Stimulated activated CD4-positive, alpha-beta T cell treated with anti-CD3 and anti-CD28 coated beads, Interleukin-15, amount 100 ng/mL, for 48 hours (primary cell): ENCODE results near the gene HAUS8.
"Not testable (repeated sequence)": the region's sequence is repeated elsewhere in the genome, so short reads cannot be mapped to it uniquely, and the experiment has no call there.

ENCODE experiments used
- DNase-seq, 2 donors: peaks; one replicate each; pipeline ENCODE4 v3.0.0-alpha.2; 2020; ENCODE audit warnings: low read depth in 2 of 2

The HAUS8 gene

DNA sequence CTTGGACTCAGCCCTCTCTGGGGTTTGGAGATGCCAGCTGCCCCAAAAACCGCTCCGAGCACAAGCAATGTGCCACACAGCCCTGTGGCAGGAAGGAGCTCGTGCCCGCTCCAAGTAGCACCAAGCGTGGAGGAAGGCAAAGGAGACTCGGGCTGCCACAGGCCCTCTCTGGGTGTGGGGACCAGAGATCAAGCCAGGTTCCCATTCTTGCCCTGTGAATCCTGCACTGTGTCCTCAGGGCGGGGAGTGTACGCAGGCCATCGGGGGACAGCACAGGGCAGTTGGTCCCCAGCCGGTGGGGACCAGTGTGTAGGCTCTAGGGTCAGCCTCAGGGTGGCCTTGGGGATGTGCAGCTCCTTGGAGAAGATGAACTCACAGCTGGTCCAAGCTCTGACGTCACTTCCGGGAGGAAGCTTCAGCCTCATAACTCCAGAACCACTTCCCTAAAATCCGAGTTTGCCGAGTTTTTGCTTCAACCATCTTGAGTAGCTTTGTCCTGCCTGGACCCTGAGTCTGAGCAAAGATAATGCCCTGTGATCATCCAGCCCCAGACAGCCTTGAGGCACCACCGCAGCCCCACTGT is 39.3 kb downstream of the HAUS8 start:
- DNase-seq, result no peak

DNA sequence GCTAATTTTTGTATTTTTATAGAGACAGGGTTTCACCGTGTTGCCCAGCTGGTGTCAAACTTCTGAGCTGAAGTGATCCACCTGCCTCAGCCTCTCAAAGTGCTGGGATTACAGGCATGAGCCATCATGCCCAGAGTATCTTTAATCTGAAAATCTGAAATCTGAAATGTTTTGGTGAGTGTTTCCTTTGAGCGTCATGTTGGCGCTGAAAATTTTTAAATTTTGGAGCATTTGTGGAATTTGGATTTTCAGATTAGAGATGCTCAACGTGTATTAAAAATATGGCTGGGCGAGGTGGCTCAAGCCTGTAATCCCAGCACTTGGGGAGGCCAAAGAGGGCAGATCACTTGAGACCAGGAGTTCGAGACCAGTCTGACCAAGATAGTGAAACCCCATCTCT is 43.5 kb downstream of the HAUS8 start:
- DNase-seq, result no peak

GRCh38 chr19:17027535-17027975 is 47.7 kb downstream of the HAUS8 start:
- no peak for DNase-seq

DNA sequence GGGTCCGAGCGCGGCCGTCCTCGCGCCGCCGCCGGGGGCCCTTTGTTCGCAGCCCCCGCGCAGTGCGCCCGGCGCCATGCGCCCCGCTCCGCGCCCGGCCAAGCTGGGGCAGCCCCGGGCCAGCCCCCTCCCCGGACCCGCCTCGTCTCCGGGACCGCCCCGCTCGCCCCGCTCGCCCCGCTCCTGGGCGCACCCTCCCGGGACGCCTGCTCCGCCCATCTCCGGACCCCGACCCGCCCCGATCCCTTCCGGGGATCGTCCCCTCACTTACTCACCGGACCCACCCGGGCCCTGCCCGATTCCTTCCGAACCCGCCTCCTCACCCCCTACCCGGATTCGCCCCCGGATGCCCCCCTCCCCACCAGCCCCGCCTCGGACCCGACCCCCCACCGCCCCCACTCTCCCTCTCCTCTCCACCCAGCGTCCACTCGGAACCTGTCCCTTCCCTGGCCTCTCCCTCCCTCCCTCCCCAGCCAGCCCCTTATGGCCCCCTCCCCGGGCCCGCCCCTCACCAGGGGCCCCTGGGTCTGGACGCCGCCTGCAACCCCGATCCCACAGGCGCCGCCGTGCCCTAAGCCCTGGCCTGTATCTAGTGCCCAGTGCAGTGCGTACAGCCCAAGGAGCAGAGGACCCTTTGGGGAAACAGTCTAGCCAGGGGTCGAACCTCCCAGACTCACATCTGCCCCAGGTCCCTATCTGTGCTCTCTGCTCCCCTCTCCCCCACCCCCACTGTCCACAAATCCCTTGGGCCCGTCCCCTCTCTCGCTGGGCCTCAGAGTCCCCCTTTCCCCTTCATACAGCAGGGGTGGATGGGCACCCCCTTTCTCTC is 48.3 kb downstream of the HAUS8 start, which contains the start of gene CPAMD8:
Gene CPAMD8, minus strand, starts transcription at position 105 of the 829 bp plus-strand sequence. CDS start 168 bp downstream, outside the sequence.
- DNase-seq, result no peak

DNA sequence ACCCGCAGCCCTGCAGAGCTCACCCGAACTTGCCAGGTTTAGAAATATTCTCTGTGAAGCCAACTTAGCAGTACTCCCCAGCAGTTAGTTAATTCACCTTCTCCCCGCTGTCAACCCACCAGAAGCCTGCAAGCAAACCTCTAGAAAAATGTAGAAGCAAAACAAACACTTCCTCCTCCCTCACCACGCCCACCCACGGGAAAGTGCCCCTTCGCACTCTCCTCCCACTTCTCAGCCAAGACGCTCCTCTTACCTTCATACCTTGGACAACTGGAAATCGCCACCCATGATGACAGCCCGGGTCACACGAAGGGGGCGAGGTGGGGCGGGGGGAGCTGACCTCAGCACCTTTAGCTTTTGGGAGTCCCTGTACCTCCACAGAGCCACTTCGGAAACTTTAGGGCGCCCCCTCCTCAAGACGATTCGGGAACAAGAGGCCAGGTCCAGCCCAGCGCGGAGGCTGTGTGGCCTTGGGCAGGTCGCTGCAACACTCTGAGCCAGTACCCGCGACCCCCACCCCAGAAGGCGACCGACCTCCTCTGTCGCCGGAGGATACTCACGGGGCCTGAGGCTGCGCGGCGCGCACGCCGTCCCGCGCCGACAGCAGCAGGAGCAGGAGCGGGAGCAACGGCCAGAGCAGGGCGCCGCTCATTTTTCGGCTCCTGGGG is 49.1 kb downstream of the HAUS8 start:
- no peak for DNase-seq

GRCh38 chr19:17025361-17025760 is 49.9 kb downstream of the HAUS8 start:
- no peak for DNase-seq

DNA sequence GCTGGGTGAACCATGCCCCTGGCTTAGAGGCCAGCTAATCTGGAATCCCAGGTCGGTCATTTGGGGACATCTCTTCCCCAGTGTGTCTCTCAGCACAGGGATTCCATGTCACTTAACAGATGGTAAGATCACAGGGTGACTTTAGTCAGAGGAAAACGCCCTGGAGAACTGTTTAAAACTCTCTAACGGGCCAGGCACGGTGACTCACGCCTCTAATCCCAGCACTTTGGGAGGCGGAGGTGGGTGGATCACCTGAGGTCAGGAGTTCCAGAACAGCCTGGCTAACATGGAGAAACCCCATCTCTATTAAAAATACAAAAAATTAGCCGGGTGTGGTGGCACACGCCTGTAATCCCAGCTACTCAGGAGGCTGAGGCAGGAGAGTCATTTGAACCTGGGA is 50.3 kb downstream of the HAUS8 start:
- not testable (repeated sequence) for DNase-seq

- no peak for DNase-seq
Measured at GRCh38 chr19:17023805-17024204, 51.4 kb downstream of the HAUS8 start.

DNA sequence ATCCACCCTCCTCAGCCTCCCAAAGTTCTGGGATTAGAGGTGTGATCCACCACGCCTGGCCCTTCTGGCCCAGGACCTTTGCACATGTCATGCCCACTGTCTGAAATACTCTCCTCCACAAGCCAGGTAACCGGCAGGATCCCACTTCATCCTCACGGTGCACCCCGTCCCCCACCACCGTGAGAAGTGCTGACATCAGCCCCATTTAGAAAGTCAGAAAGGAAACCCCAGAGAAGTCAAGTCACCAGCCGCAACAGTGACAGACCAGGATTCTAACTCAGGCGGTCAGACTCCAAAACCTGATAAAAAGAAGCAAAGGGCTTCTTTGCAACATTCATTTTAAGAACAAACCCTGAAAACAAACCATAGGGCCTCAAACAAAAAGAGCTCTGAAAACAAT is 52.5 kb downstream of the HAUS8 start:
- DNase-seq, result no peak

- no peak for DNase-seq
Measured at GRCh38 chr19:17021793-17022590, 53.3 kb downstream of the HAUS8 start.

GRCh38 chr19:17021328-17021727 is 53.9 kb downstream of the HAUS8 start:
- DNase-seq, result no peak

- DNase-seq, result no peak
Measured at GRCh38 chr19:17020823-17021222, 54.4 kb downstream of the HAUS8 start.

- DNase-seq, result no peak
Measured at GRCh38 chr19:17020385-17020784, 54.9 kb downstream of the HAUS8 start.

DNA sequence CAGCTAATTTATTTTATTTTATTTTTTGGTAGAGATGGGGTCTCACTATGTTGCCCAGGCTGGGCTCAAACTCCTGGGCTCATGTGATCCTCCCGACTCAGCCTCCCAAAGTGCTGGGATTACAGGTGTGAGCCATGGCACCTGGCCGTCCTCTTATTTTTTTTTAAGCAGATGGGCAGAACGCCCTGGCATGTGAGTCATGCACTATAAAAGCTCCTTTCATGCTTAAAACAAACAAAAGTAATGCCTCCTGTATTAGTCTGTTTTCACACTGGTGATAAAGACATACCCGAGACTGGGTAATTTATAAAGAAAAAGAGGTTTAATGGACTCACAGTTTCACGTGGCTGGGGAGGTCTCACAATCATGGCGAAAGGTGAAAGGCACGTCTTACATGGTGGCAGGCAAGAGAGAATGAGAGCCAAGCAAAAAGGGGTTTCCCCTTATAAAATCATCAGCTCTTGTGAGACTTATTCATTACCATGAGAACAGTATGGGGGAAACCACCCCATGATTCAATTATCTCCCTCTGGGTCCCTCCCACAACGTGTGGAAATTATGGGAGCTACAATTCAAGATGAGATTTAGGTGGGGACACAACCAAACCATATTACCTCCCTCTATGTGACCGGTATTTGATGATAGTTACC is 60.9 kb downstream of the HAUS8 start:
- not testable (repeated sequence) for DNase-seq

DNA sequence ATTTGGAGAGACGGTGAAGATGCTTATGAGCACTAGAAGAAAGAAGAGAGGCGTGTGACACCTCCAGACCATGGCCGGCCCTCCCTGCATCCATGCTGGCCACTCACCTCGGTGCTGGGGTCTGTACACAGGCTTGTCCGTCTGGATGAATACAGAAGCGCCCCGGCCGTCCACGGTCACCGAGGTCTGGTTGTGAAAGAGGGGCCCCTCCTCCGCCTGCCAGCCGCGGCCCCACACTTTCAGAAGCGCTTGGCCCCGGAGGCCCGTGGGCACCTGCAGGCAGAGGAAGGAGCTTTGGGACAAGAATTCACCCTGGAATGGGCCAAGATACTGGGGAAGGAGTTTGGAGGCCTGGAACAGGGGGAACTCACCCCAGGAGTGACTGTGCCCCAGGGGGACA is 63.8 kb downstream of the HAUS8 start:
- no peak for DNase-seq

DNA sequence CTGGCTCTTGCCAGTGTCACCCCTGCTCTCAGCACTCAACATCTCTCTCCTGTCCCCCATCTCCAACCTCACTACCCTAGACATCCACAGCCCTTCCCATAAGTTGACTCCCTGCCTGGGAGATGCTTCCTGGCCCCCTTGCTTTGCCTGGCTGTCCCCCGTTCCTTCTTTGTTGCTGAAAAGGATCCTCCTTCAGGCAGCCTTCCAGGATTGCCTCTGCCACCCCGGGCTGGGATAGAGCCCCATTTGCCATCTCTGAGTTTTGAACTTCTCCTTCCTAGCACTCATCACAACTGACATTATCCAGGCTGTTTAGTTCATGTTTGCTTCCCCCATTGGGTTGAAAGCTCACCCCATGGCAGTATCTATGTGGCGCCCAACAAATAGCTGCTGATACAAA is 68.7 kb downstream of the HAUS8 start:
- DNase-seq, result no peak

DNA sequence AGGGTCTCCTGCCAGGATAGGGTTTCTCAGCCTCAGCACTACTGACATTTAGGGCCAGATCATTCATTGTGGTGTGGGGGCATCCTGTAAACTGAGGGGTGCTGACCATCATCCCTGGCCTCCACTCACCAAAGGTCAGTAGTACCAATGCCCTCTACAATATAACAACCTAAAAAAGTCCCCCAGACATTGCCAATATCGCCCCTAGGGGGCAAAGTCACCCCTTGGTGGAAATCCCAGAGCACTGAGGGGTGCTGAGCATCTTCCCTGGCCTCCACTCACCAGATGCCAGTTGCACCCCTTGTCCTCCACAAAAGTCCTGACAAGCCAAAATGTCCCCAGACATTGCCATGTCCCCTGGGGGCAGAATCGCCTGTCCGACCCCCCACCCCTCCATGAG is 70.3 kb downstream of the HAUS8 start:
- DNase-seq, result no peak

- no peak for DNase-seq
Measured at GRCh38 chr19:17004386-17004785, 70.9 kb downstream of the HAUS8 start.

DNA sequence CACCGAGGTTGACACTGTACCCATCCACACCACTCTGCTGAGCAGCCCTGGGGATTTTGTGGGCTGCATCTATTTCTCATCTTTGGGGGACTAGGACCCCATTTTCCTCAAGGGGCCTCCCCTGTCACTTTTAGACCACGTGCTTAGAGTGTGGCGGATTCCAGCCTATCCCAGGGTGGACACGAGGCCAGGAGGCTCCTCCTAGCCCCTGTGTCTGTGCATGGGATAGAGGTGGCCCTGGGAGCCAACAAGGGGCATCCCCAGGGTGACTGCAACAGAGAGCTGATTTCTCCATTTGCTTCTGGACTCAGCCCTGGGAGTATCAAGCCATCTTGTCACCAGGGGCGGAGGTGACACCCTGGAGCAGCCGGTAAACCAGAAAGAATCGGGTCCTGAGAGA is 72.8 kb downstream of the HAUS8 start:
- no peak for DNase-seq

DNA sequence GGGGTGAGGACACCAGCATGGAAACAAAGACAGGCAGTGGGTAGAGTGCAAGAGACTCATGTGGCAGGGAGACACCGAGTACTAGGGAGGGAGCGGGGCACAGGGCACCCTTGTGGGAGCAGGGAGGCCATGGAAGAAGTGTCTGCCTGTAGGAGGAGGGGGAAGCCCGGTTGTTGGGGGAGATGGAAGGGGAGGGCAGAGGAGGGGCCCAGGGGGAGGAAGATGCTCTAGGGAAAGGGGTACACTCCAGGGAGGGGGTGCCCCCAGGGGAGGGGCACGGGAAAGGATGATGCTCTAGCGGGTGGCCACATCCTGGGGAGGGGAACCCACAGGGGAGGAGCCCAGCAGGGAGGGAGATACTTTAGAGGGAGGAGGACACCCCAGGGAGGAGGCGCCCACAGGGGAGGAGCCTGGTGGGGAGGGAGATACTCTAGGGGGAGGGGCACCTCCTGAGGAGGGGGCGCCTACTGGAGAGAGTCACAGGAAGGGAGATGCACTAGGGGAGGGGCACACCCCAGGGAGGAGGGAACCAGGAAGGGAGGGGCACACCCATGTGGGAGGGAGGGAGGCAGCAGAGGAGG is 73.6 kb downstream of the HAUS8 start:
- DNase-seq, result peak; percentile 22
